ENCODE measurements around the gene HDHD2.

- TF ChIP-seq CTCF (IDR thresholded peaks at IDR 0.05) (no peak), POLR2A (IDR thresholded peaks at IDR 0.05) (no peak)
Observed at GRCh38 chr18:47168509-47168908, 18.2 kb upstream of the HDHD2 start.
